ENCODE results near the gene TRIM25. TPM values are rescaled to one million over a fixed set of nuclear protein-coding genes. Genes with fewer than 3 reads are reported as not detected.
A peak's percentile ranks its signal among the peaks of the same experiment; 100 is the strongest.

TRIM25 gene
- total RNA-seq, 1 donor = 35.5 TPM

- no peak for DNase-seq (ENCODE audit: low read depth in 2 of 3, low spot score in 2 of 3)
These were observed 37.1 kb downstream of the TRIM25 start for GRCh38 chr17:56876766-56877179.

GRCh38 chr17:56870081-56870651 lies 43.7 kb downstream of the TRIM25 start:
- DNase-seq (ENCODE audit: low read depth in 2 of 3, low spot score in 2 of 3) = no peak

- DNase-seq (ENCODE audit: low read depth in 2 of 3, low spot score in 2 of 3) = no peak
These were observed 45.1 kb downstream of the TRIM25 start for GRCh38 chr17:56868716-56869115.

- no peak for DNase-seq (ENCODE audit: low read depth in 2 of 3, low spot score in 2 of 3)
These were observed 45.9 kb downstream of the TRIM25 start for GRCh38 chr17:56867948-56868376.

- peak in 2 of 3 donors; percentile 14 to 34 for DNase-seq (ENCODE audit: low read depth in 2 of 3, low spot score in 2 of 3)
These were observed 47.4 kb downstream of the TRIM25 start for GRCh38 chr17:56866496-56866895.

GRCh38 chr17:56866076-56866475 lies 47.8 kb downstream of the TRIM25 start:
- no peak for DNase-seq (ENCODE audit: low read depth in 2 of 3, low spot score in 2 of 3)

GRCh38 chr17:56863974-56864373 lies 49.9 kb downstream of the TRIM25 start:
- DNase-seq (ENCODE audit: low read depth in 2 of 3, low spot score in 2 of 3) = no peak

- DNase-seq (ENCODE audit: low read depth in 2 of 3, low spot score in 2 of 3) = no peak
These were observed 52.0 kb downstream of the TRIM25 start for GRCh38 chr17:56861899-56862298.

GRCh38 chr17:56851008-56851407 lies 62.8 kb downstream of the TRIM25 start:
- no peak for DNase-seq (ENCODE audit: low read depth in 2 of 3, low spot score in 2 of 3)

- DNase-seq (ENCODE audit: low read depth in 2 of 3, low spot score in 2 of 3) = no peak
These were observed 63.3 kb downstream of the TRIM25 start for GRCh38 chr17:56850591-56850990.

- no peak for DNase-seq (ENCODE audit: low read depth in 2 of 3, low spot score in 2 of 3)
These were observed 64.7 kb downstream of the TRIM25 start for GRCh38 chr17:56849131-56849530.

- no peak for DNase-seq (ENCODE audit: low read depth in 2 of 3, low spot score in 2 of 3)
These were observed 66.7 kb downstream of the TRIM25 start for GRCh38 chr17:56847106-56847505.

GRCh38 chr17:56845934-56846333 lies 67.9 kb downstream of the TRIM25 start:
- DNase-seq (ENCODE audit: low read depth in 2 of 3, low spot score in 2 of 3) = no peak

GRCh38 chr17:56842577-56842976 lies 71.3 kb downstream of the TRIM25 start:
- DNase-seq (ENCODE audit: low read depth in 2 of 3, low spot score in 2 of 3) = no peak

GRCh38 chr17:56838687-56839086 lies 75.2 kb downstream of the TRIM25 start:
- no peak for DNase-seq (ENCODE audit: low read depth in 2 of 3, low spot score in 2 of 3)

Small RNAs within 50 kb of the gene (small RNA-seq; reads per million reads assigned to genes)
- gene AC015912.2 (not detected), gene RNU6-1158P (not detected)

Other genes starting within 250 kb of the TRIM25 start
- 2.4 TPM for gene C17orf67, start 80.1 kb downstream of the TRIM25 start, total RNA-seq
- 8.9 TPM for gene DGKE, start 79.9 kb downstream of the TRIM25 start, total RNA-seq
- gene COIL, start 47.0 kb upstream of the TRIM25 start, total RNA-seq = 7.8 TPM
- 8.3 TPM for gene SCPEP1, start 64.1 kb upstream of the TRIM25 start, total RNA-seq
- 42.8 TPM for gene AKAP1, start 171.2 kb upstream of the TRIM25 start, total RNA-seq

Data from hematopoietic multipotent progenitor cell (in vitro differentiated cells).